OCI-LY1 (cell line): Measurements from ENCODE around the gene LPAR1.

Experiments used
- H2AFZ ChIP-seq: fragments of 200-600 bp; sonication (generic), shearing (Covaris generic); 2 replicates; pipeline ENCODE4 v1.6.0; 2014; ENCODE audit warnings: antibody characterized with exemption, mild to moderate bottlenecking, low read length
- H3F3A ChIP-seq: fragments of 200-600 bp; sonication (generic), shearing (Covaris generic); 2 replicates; pipeline ENCODE4 v1.6.0; 2014; ENCODE audit warnings: mild to moderate bottlenecking, antibody characterized with exemption, low read length, moderate library complexity; ENCODE audit not compliant: insufficient read depth
- H3K27ac ChIP-seq: fragments of 200-600 bp; sonication (generic); 2 replicates; pipeline ENCODE4 v1.5.1; 2014; ENCODE audit warnings: low read length, mixed run types, mild to moderate bottlenecking, low read depth; ENCODE audit not compliant: poor library complexity, severe bottlenecking
- H3K27me3 ChIP-seq: fragments of 200-600 bp; sonication (generic); 2 replicates; pipeline ENCODE4 v1.6.0; 2014; ENCODE audit warnings: antibody characterized with exemption, mild to moderate bottlenecking, low read length, moderate library complexity; ENCODE audit not compliant: insufficient read depth
- H3K36me3 ChIP-seq: fragments of 200-600 bp; sonication (generic); 2 replicates; pipeline ENCODE4 v1.6.1; 2014; ENCODE audit warnings: mild to moderate bottlenecking, antibody characterized with exemption, low read length, moderate library complexity, mixed read lengths; ENCODE audit not compliant: insufficient read depth
- H3K4me1 ChIP-seq: fragments of 200-600 bp; sonication (generic); 2 replicates; pipeline ENCODE4 v1.5.1; 2014; ENCODE audit warnings: mild to moderate bottlenecking, low read length, moderate library complexity; ENCODE audit not compliant: insufficient read depth, severe bottlenecking
- H3K4me2 ChIP-seq: fragments of 200-600 bp; sonication (generic), shearing (Covaris generic); 2 replicates; pipeline ENCODE4 v1.6.1; 2014; ENCODE audit warnings: low read length
- H3K4me3 ChIP-seq: fragments of 200-600 bp; sonication (generic); 2 replicates; pipeline ENCODE4 v1.5.1; 2014; ENCODE audit warnings: low read length, low read depth, mild to moderate bottlenecking, mixed read lengths; ENCODE audit not compliant: poor library complexity, severe bottlenecking
- H3K79me2 ChIP-seq: fragments of 200-600 bp; shearing (Covaris generic); 2 replicates; pipeline ENCODE4 v1.6.1; 2016; ENCODE audit warnings: mixed run types, low read length, mixed read lengths; ENCODE audit not compliant: insufficient read depth
- H3K9ac ChIP-seq: fragments of 200-600 bp; sonication (generic), shearing (Covaris generic); 2 replicates; pipeline ENCODE4 v1.6.1; 2014; ENCODE audit warnings: mild to moderate bottlenecking, low read length, mixed read lengths
- H3K9me2 ChIP-seq: fragments of 200-600 bp; sonication (generic), shearing (Covaris generic); 2 replicates; pipeline ENCODE4 v1.6.1; 2014; ENCODE audit warnings: low read depth, mild to moderate bottlenecking, low read length, mixed read lengths
- H3K9me3 ChIP-seq: fragments of 200-600 bp; shearing (Covaris generic); 2 replicates; pipeline ENCODE4 v1.6.1; 2014; ENCODE audit warnings: low read length, mixed read lengths
- H4K20me1 ChIP-seq: fragments of 200-600 bp; sonication (generic), shearing (Covaris generic); 2 replicates; pipeline ENCODE4 v1.6.0; 2016; ENCODE audit warnings: mild to moderate bottlenecking, low read length; ENCODE audit not compliant: insufficient read depth
- EZH2 ChIP-seq: fragments of 200-600 bp; sonication (generic), shearing (Covaris generic); IDR thresholded peaks from 2 replicates; pipeline ENCODE4 v1.8.0; 2017; ENCODE audit warnings: borderline replicate concordance, mixed run types, mild to moderate bottlenecking, antibody characterized with exemption, low read length, moderate library complexity, mixed read lengths
- TF ChIP-seq, protein P1 (sequence below): fragments of 200-600 bp; sonication (generic), shearing (Covaris generic); IDR thresholded peaks from 2 replicates; pipeline ENCODE4 v1.5.1; 2017; ENCODE audit warnings: mild to moderate bottlenecking, antibody characterized with exemption, low read length, moderate library complexity, mixed read lengths

LPAR1 gene

DNA sequence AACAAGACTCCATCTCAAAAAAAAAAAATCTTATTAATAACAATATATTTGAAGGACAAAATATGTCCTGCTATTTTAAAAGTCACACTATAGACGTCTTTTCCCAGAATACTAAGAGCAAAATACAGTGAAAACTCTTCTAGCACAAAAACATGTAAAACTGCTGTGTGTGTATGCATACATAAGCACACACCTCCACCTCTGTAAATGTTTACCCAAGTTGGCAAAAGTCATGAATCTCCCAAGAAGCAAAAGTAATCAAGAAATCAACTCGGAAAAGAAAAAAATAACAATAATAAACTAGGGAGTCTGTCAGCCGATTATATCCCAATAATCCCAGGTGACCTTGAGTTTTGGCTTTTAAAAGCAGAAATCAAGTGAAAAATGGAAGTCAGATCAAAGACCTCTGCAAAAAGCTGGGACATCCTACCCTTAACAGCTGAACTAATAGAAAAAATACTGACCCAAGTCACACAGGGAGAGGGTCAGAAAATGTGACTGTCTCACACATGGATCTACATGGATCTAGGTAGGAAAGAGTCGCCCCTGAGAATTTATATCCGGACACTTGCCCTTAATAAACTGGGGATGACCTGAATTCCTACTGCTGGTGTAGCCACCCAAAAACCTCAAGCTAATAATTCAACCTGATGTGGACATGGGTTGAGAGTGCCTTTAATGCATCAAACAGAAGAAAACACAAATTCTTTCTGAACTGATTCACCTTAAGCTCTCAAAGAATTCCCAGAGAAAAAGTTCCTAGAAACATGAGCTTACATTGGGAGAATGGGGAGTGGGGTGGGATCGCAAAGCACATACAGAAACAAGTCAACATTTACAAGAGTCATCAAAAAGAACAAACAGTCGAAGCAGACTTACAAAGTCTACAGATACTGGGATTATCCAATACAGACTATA lies 29.9 kb downstream of the LPAR1 start:
- Histone ChIP-seq H3K27me3 (no peaks in the 10 kb centered on the region), H3K36me3 (no peaks in the 10 kb centered on the region), H3F3A (no peaks in the 10 kb centered on the region), H3K4me3 (no peak overlapping the region), H3K79me2 (no peaks in the 10 kb centered on the region), H2AFZ (no peak overlapping the region), H3K9me2 (no peaks in the 10 kb centered on the region), H3K9me3 (no peaks in the 10 kb centered on the region), H4K20me1 (no peaks in the 10 kb centered on the region), H3K9ac (no peak overlapping the region), H3K4me2 (no peak overlapping the region), H3K27ac (no peak overlapping the region), H3K4me1 (no peaks in the 10 kb centered on the region)
- no peak for TF ChIP-seq EZH2
- TF ChIP-seq, protein P1, sequence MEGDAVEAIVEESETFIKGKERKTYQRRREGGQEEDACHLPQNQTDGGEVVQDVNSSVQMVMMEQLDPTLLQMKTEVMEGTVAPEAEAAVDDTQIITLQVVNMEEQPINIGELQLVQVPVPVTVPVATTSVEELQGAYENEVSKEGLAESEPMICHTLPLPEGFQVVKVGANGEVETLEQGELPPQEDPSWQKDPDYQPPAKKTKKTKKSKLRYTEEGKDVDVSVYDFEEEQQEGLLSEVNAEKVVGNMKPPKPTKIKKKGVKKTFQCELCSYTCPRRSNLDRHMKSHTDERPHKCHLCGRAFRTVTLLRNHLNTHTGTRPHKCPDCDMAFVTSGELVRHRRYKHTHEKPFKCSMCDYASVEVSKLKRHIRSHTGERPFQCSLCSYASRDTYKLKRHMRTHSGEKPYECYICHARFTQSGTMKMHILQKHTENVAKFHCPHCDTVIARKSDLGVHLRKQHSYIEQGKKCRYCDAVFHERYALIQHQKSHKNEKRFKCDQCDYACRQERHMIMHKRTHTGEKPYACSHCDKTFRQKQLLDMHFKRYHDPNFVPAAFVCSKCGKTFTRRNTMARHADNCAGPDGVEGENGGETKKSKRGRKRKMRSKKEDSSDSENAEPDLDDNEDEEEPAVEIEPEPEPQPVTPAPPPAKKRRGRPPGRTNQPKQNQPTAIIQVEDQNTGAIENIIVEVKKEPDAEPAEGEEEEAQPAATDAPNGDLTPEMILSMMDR: no peak

DNA sequence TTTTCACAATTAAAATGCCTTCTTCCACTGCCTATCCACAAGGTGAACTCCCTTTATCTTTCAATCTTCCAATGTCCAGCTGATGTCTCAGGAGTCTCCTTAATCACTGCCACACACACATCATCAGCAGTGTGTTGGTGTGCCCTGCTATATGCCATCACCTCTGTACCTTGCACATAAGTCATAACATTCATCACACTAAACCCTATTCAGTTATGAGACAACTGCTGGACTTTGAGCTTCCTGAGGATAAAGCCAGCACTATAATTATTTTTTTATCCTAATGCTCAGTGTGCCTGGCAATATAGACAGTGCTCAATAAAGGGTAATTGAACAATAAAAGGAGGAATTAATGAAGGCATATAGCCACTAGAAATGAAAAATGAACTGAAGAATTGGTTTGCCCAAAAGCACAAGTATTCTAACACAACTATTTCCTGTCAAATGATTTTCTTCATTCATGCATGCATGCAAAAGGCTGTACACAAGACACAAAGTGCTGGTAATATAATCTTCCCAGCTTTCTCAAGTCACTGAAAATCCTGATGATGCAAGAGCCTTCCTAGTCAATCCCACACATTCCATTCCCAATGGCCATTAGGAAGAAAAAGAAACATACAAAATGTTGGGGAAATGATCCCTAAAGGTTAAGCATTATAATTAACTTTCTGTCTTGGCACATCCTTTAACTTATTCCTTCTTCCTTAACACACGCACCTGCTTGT lies 32.4 kb downstream of the LPAR1 start:
- no peak overlapping the region for H3K9ac ChIP-seq
- H3K27ac ChIP-seq: no peak overlapping the region
- no peaks in the 10 kb centered on the region for H3K79me2 ChIP-seq
- no peaks in the 10 kb centered on the region for H3K9me3 ChIP-seq
- H2AFZ ChIP-seq: no peak overlapping the region
- no peak overlapping the region for H3K4me3 ChIP-seq
- H3F3A ChIP-seq: no peaks in the 10 kb centered on the region
- no peaks in the 10 kb centered on the region for H3K9me2 ChIP-seq
- no peaks in the 10 kb centered on the region for H3K36me3 ChIP-seq
- TF ChIP-seq, protein P1: no peak
- TF ChIP-seq EZH2: no peak
- H4K20me1 ChIP-seq: no peaks in the 10 kb centered on the region
- H3K4me2 ChIP-seq: no peak overlapping the region
- no peaks in the 10 kb centered on the region for H3K4me1 ChIP-seq
- H3K27me3 ChIP-seq: no peaks in the 10 kb centered on the region

DNA sequence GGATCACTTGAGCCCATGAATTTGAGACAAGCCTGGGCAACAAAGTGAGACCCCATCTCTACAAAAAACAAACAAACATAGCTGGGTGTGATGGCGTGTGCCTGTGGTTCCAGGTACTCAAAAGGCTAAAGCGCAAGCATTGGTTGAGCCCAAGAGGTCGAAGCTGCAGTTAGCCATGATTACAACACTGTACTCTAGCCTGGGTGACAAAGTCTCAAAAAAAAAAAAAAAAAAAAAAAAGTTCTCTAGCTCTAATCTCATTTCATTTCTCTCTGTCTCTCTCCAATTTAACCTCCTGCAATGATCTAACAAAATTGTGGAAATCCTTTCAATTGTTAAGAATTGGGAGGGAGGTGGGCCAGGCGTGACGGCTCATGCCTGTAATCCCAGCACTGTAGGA lies 33.3 kb downstream of the LPAR1 start:
- Histone ChIP-seq H3K27ac (no peak overlapping the region), H3K9me2 (no peaks in the 10 kb centered on the region), H3K4me2 (no peak overlapping the region), H3K36me3 (no peaks in the 10 kb centered on the region), H3K27me3 (no peaks in the 10 kb centered on the region), H3K9me3 (no peaks in the 10 kb centered on the region), H3K79me2 (no peaks in the 10 kb centered on the region), H3K9ac (no peak overlapping the region), H3K4me1 (no peaks in the 10 kb centered on the region), H3F3A (no peaks in the 10 kb centered on the region), H3K4me3 (no peak overlapping the region), H4K20me1 (no peaks in the 10 kb centered on the region), H2AFZ (no peak overlapping the region)
- TF ChIP-seq EZH2: no peak
- TF ChIP-seq, protein P1: no peak
